Femur (tissue), 1 donor: ENCODE measurements around the gene NTSR2.

Experiments used
- DNase-seq: peaks from one replicate; pipeline ENCODE4 v3.0.0-alpha.2; 2017

Gene NTSR2

GRCh38 chr2:11624893-11625292, 45.1 kb downstream of the NTSR2 start:
- DNase-seq = no peak

- DNase-seq = no peak
Measured at GRCh38 chr2:11622611-11623010, 47.4 kb downstream of the NTSR2 start.

DNA sequence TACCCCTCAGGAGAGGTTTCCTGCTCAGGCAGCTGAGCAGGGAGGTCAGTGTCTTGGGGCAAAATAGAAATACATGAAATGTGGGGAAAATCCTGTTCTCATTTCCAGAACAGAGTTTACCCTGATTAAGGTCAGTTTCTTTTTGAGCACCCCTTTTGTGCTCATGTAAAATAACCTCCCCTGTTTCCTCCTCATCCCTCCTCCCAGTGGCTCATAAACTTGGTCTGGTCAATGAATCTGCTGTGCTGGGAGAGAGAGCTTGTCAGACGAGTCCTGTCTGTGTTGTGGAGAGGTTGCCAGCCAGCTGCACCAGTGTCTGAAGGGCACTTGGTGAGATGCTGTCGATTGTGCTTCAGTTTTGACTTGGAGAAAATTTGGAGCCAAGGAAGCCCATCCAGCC, 48.6 kb downstream of the NTSR2 start:
- no peak for DNase-seq

DNA sequence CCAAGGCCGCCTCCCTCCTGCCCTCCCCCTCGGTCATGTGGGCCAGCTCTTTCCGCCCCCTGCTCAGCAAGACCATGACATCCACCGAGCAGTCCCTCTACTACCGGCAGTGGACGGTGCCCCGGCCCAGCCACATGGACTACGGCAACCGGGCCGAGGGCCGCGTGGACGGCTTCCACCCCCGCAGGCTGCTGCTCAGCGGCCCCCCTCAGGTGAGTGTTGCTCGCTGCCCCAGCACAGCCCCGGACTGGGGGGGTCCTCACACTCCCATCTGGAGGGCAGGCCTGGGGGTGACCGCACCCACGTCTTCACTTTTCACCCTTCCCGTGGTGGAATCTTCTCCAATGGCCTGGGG, 51.3 kb downstream of the NTSR2 start:
- DNase-seq = no peak

- no peak for DNase-seq
Measured at GRCh38 chr2:11617984-11618707, 51.8 kb downstream of the NTSR2 start.

GRCh38 chr2:11617527-11617926, 52.5 kb downstream of the NTSR2 start:
- no peak for DNase-seq

GRCh38 chr2:11616851-11617415, 53.1 kb downstream of the NTSR2 start:
- no peak for DNase-seq

GRCh38 chr2:11616097-11616687, 53.8 kb downstream of the NTSR2 start:
- DNase-seq = no peak

DNA sequence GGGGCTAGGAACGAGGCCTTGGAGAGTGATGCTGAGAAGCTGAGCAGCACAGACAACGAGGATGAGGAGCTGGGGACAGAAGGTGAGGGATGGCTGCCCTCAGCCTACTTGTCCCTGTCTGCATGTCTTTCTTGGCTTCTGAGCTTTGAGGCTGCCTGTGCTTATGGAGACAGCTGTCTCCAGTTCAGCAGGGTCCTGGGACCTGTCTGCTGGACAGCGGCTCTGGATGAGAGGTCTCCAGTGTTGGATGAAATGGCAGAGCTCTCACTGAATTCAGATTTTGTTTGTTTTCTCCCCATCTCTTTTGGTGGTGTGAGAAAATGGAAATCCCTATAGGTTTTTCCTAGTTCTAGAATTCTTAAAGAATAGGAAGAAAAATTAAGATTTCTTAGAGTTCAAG, 54.8 kb downstream of the NTSR2 start:
- DNase-seq = no peak

DNA sequence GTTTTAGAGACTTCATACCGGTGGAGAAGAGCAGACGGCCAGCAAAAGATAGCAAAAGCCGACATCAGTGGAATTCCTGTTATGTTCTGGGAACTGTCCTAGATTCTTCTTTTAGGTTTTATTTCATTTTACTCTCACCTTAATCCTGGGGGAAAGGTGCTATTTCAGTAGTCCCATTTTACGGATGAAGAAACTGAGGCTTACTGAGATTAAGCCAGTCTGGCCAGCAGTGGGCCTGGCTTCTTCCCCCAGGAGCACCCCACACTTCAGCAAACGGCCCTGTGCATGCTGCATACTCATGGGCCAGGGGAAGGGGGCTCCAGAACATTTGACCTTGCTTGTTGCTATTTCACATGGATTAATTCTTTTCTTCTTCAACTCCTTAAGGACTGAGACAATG, 56.7 kb downstream of the NTSR2 start:
- DNase-seq = no peak

GRCh38 chr2:11612553-11613215, 57.3 kb downstream of the NTSR2 start:
- no peak for DNase-seq

- no peak for DNase-seq
Measured at GRCh38 chr2:11611251-11611650, 58.7 kb downstream of the NTSR2 start.

DNA sequence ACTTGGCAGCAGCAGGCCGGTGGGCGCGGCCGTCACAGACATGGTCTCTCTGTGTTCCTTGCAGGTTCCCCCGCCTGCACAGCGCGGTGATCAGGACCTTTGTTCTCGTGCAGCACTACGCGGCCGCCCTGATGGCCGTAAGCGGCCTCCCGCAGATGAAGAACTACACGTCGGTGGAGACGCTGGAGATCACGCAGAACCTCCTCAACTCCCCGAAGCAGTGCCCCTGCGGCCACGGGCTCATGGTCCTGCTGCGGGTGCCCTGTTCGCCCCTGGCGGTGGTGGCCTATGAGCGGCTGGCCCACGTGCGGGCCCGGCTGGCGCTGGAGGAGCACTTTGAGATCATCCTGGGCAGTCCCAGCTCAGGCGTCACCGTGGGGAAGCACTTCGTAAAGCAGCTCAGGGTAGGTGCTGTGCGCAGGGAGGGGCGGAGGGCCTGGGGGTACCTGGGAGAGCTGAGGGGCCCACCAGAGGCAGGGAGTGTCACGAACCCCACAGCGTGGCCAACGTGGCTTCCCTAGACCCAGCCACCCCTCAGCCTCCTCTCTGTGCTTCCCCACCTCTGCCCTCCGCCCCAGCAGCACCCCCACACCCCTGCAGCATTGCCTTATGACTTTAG, 59.3 kb downstream of the NTSR2 start:
- DNase-seq = no peak
